Left kidney (tissue), 2 donors: ENCODE measurements around the gene ZNF496. TPM values are rescaled to one million over a fixed set of nuclear protein-coding genes. Genes with fewer than 3 reads are reported as not detected.
"Not testable (repeated sequence)": the region's sequence is repeated elsewhere in the genome, so short reads cannot be mapped to it uniquely, and the experiment has no call there.

Source experiments
- DNase-seq: peaks from one replicate; pipeline ENCODE4 v3.0.0-alpha.2; 2013
- polyA plus RNA-seq: library from polyadenylated mRNA; unstranded; fragments of 120-200 nt; gene quantifications from one replicate; pipeline ENCODE4 v1.2.1, GENCODE V29; 2013; ENCODE audit not compliant: insufficient read length

ZNF496 gene
- polyA plus RNA-seq, 1 donor, result 40.2 TPM

- no peak for DNase-seq
Observed at GRCh38 chr1:247360116-247360898, 28.6 kb upstream of the ZNF496 start.

DNA sequence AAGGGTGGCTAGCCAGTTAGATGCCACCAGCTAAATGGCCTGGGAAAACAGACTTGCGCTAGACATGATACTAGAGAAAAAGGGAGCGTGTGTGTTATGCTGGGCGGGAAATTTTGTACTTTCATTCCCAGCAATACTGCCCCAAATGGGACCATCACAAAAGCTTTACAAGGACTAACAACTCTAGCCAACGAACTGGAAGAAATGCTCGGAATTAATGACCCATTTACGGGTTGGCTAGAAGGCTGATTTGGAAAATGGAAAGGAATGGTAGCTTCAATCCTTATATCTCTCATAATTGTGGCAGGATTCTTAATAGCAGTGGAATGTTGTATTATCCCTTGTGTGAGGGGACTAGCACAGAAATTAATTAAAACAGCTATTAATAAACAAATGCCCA lies 27.9 kb upstream of the ZNF496 start:
- DNase-seq, result no peak

GRCh38 chr1:247358920-247359319 lies 27.3 kb upstream of the ZNF496 start:
- no peak for DNase-seq

- no peak for DNase-seq
Observed at GRCh38 chr1:247357781-247358211, 26.1 kb upstream of the ZNF496 start.

- DNase-seq, result no peak
Observed at GRCh38 chr1:247357052-247357780, 25.5 kb upstream of the ZNF496 start.

GRCh38 chr1:247355160-247355559 lies 23.5 kb upstream of the ZNF496 start:
- DNase-seq, result not testable (repeated sequence)

DNA sequence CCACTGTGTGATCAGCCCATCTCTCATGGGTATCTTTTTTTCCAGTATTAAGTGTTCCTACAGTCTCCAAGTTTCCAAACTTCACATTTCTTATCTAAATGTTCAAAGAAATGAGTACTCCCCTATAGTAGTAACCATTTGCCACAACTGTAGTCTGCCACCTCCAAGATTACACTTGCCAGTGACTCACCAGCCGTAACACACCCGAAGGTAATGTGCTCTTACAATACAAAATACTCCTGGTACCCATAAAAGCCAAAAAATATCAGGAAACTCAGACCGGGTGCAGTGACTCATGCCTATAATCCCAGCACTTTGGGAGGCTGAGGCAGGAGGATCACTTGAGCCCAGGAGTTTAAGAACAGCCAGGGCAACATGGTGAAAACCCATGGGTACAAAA lies 20.5 kb upstream of the ZNF496 start:
- no peak for DNase-seq

GRCh38 chr1:247350587-247350986 lies 18.9 kb upstream of the ZNF496 start:
- no peak for DNase-seq

DNA sequence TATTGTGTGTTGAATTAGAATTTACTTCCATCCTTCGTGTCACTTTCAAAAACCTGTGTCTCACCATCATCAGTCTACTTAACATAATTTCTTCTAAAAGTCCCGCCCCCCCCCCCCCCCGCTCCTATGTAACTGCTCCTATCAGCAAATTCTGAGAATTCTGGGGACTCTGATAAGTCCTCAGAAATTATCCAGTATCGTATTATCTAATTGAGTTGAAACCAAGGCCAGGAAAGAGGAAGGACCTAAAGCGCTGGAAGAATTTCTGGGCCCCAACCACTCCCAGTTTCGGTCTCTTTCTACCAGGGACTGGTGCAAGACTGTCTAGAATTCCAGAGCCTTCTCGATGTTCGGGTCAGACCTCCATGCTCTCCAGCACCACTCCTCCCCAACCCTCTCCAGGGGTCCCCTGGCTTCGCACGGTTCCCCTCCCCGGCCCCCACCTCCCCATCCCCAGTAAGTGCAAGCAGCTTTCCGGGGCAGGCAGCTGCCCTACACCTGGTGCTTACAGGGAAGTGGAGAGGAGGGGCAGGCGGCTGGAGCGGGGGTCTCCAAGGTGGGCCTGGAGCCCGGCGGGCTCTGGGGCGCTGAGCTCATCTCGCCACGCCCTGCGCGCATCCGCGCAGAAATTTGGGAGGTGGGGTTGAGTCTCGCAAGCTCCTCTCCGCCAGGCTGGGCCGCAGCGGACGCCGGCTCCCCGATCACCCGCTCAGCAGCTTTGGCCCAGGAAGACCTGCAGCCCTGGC lies 16.0 kb upstream of the ZNF496 start:
- no peak for DNase-seq

GRCh38 chr1:247345881-247346280 lies 14.2 kb upstream of the ZNF496 start:
- DNase-seq, result no peak

- DNase-seq, result no peak
Observed at GRCh38 chr1:247343801-247344200, 12.1 kb upstream of the ZNF496 start.

- no peak for DNase-seq
Observed at GRCh38 chr1:247338723-247339275, 7.1 kb upstream of the ZNF496 start.

GRCh38 chr1:247337961-247338360 lies 6.3 kb upstream of the ZNF496 start:
- no peak for DNase-seq

GRCh38 chr1:247337250-247337746 lies 5.6 kb upstream of the ZNF496 start:
- no peak for DNase-seq

DNA sequence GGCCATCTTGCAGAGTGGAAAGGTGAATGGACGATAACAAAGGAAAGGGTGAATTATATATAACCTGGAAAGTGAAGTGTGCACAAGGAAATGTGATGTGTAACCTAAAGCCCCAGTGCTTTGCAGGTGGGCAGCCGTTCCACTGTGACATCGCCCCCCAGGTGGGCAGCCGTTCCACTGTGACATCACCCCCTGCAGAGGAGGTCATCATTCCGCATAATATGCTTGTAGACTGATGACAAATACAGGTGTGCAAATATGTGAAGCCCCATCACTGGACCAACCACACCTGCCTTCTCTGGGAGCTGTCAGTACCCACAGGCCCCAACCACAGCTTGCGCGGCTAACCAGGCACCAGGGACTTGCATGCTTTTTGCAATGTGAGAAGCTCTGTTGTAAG lies 4.7 kb upstream of the ZNF496 start:
- no peak for DNase-seq

- DNase-seq, result no peak
Observed at GRCh38 chr1:247335882-247336281, 4.2 kb upstream of the ZNF496 start.

GRCh38 chr1:247334378-247335133 lies 2.9 kb upstream of the ZNF496 start:
- no peak for DNase-seq

- DNase-seq, result no peak
Observed at GRCh38 chr1:247332623-247333361, 1.1 kb upstream of the ZNF496 start.

DNA sequence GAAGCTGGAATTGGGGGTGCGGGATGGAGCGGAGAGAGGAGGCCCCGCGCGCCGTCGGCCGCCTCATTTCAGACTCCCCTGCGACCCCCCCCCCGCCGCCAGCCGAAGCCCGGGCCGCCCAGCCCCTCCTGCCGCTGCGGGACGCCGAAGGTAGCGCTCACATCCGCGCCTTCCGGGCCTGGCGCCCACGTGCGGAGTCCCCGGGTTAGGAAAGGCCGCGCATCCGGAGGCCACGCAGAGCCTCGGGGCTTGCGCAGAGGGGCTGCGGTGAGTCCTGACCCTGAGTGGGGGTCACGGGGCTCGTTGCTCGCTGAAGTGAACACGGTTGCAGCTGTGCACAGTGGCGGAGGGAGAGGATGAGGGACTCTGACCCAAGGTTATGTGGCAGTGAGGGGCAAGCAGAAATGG lies 552 bp upstream of the ZNF496 start:
- no peak for DNase-seq

GRCh38 chr1:247331172-247331524 lies 519 bp downstream of the ZNF496 start:
- DNase-seq, result peak; percentile 80
